Measurements from ENCODE around the gene C5orf34.
"Not testable (repeated sequence)": the region's sequence is repeated elsewhere in the genome, so short reads cannot be mapped to it uniquely, and the experiment has no call there.

DNA sequence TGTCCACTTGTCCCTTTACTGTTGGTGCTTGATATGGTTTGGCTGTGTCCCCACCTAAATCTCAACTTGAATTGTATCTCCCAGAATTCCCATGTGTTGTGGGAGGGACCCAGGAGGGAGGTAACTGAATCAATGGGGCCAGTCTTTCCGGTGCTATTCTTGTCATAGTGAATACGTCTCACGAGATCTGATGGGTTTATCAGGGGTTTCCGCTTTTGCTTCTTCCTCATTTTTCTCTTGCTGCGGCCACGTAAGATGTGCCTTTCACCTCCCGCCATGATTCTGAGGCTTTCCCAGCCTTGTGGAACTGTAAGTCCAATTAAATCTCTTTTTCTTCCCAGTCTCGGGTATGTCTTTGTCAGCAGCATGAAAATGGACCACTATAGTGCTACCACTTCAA, 34.3 kb upstream of the C5orf34 start:
- not testable (repeated sequence) for TF ChIP-seq EP300 (conservative IDR thresholded peaks at IDR 0.05; ENCODE audit: poor library complexity, severe bottlenecking); CTCF (IDR thresholded peaks at IDR 0.05; ENCODE audit: poor library complexity, severe bottlenecking)

All from neural cell (in vitro differentiated cells).